NCI-H2029 (cell line): ENCODE results near the gene ZNF311.
"Not testable (repeated sequence)": the region's sequence is repeated elsewhere in the genome, so short reads cannot be mapped to it uniquely, and the experiment has no call there.

Experiments
- DNase-seq: peaks from one replicate; lab custom pipeline; 2025; lab: John Stamatoyannopoulos, UW

Gene ZNF311

DNA sequence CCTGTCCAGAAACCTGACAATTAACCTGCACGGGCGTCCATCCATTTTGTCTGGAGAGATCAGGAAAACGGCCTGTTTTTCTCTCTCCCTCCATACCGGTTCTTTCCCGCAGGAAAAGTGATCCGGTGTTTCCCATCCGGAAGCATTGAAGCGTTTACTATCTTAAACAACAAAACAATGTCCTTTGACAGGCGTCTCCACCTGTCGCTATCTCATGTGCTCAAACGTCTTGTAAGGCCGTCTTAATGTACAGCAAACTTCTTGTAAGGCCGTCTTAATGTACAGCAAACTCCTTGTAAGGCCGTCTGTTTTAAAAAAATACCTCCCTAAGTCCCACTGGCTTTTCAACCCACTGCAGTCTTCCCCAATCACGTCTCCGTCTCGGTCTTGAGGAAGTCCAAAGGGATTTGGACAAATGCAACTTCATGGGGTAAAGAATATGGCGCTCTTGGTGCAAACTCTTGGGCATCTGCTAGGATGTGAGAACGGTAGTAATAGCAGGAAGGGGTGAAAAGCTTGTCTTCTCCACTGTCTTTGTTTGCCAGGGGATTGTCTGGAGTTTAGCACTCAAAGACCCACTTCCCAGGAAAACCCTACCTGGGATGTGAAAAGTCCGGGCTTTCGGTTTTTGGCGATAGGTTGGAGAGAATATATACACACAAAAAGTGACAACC is 51.4 kb downstream of the ZNF311 start:
- no peak for DNase-seq

DNA sequence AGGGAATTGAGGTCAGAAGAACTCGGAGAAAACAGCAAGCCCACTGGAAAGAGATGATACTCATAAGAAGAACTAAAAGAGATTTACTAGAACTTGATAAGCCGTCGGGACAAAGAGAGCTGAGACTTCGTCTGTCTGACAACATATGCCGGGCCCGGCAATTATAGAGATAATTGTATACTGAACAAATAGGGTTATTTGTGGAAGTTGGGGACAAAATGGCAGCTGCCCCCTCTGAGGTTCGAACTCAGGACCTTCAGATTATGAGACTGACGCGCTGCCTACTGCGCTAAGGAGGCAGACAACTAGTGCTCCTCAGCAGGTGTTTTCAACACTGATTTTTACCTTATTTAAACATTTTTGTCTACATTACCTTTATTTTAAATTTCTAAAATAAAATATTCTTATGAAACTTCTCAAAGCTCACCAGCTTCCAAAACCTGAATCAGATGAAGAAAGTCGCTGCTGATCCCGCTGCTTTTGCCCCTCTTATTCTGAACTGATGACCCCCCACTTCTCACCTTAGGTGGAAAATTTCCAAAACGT is 52.0 kb downstream of the ZNF311 start:
- DNase-seq = peak; percentile 21

DNA sequence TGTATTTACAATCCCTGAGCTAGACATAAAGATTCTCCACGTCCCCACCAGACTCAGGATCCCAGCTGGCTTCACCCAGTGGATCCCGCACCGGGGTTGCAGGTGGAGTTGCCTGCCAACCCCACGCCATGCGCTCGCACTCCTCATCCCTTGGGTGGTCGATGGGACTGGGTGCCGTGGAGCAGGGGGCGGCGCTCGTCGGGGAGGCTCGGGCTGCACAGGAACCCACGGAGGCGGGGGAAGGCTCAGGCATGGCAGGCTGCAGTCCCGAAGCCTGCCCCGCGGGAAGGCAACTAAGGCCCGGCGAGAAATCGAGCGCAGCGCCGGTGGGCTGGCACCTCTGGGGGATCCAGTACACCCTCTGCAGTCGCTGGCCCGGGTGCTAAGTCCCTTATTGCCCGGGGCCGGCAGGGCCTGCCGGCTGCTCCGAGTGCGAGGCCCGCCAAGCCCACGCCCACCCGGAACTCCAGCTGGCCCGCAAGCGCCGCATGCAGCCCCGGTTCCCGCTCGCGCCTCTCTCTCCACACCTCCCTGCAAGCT is 55.4 kb downstream of the ZNF311 start:
- DNase-seq = not testable (repeated sequence)

DNA sequence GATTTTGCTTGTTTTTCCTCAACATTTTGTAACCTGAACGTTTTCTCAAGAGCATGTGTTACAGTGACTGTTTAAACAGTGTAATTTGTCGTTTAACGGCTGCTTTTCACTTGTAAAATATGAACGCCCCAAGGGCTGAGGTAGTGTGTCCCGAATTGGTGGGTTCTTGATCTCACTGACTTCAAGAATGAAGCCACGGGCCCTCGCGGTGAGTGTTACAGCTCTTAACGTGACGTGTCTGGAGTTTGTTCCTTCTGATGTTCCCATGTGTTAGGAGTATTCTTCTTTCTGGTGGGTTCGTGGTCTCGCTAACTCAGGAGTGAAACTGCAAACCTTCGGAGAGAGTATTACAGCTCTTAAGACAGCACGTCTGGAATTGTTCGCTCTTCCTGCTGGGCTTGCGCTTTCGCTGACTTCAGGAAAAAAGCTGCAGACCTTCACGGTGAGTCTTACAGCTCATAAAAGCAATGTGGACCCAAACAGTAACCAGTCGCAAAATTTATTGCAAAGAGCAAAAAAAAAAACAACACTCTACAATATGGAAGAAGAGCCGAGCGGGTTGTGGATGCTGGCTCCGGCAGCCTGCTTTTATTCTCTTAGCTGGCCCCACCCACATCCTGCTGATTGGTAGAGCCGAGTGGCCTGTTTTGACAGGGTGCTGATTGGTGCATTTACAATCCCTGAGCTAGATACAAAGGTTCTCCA is 56.2 kb downstream of the ZNF311 start:
- DNase-seq = no peak

DNA sequence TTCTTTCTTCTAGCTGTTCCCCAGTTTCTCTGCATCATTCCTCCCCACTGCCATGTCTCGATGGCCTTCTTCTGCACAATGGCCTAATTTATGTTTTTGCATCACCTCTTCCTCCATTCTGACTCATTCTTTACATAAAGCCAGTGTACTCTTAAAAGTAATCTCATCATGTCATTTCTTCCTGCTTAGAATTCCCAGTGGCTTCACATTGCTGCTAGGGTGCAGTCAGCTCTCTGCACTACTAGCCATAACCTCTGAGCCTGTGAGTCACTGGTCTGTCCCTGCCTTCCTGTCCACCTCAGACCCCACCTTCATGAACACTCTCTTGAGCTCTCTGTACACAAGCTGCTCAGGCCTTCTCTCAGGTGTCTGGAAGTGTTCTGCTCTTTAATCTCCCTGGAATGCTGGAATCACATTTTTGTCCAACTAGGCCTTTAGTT is 57.3 kb downstream of the ZNF311 start:
- no peak for DNase-seq

DNA sequence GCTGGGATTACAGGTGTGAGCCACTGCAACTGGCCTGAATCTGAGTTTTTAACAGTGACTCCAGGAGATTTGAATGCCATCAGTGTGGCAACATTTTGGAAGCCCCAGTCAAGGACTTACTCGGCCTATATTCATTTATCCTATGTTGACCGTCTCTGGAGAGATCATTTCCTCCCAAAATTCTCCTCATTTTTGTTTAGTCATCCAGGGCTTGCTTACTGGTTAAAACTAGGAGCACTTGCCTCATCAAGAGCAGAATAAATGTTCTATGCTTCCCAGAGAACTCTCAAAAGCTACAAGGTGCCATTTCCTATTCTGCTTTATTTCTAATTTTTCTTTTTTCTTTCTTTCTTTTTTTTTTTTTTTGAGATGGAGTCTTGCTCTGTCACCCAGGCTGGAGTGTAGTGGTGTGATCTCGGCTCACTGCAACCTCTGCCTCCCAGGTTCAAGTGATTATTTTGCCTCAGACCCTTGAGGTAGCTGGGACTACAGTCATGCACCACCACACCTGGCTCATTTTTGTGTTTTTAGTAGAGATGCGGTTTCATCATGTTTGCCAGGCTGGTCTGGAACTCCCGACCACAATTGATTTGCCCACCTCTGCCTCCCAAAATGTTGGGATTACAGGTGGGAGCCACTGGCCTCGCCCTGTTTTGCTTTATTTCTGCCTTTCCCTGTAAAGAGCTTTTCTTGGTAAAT is 57.9 kb downstream of the ZNF311 start:
- DNase-seq = no peak

GRCh38 chr6:28945349-28945748 is 59.8 kb downstream of the ZNF311 start:
- no peak for DNase-seq
